ENCODE results near the gene EIPR1.

Gene EIPR1

DNA sequence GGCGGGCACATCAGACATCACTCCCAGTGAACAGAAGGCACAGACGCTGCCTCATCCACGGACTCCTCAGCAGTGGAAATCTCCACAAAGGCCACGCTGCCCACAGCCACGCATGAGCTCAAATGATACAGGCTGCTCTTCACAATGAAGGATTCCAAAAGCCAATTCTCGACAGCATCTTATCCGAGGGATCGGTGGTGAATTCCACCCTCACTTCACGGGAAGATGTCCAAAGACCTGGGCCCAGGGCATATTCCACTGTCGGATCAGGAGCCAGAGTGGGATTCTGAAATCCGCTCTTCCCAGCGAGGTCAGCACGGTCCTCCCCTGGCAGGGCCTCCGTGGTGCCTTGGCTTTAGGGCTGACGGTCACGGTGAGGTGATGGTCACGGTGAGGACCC is 55.8 kb downstream of the EIPR1 start:
- no peak for DNase-seq

- no peak for DNase-seq
Measured at GRCh38 chr2:3320910-3321605, 56.6 kb downstream of the EIPR1 start.

GRCh38 chr2:3319745-3320566 is 57.7 kb downstream of the EIPR1 start:
- DNase-seq, result no peak

- no peak for DNase-seq
Measured at GRCh38 chr2:3319134-3319533, 58.5 kb downstream of the EIPR1 start.

GRCh38 chr2:3317871-3318590 is 59.6 kb downstream of the EIPR1 start:
- DNase-seq, result no peak

DNA sequence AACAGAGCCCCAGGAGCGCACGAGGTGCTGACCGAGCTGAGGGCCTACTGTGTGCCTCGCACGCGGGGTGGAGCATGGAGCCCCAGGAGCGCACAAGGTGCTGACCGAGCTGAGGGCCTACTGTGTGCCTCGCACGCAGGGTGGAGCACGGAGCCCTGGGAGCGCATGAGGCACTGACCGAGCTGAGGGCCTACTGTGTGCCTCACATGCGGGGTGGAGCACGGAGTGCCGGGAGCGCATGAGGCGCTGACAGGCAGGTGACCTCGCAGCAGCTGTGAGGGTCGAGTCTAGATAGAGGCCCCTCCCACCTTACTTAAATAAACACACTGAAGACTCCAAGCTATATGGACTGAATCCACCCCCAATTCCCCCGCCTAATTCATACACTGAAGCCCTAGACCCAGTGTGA is 60.3 kb downstream of the EIPR1 start:
- DNase-seq, result no peak

- no peak for DNase-seq
Measured at GRCh38 chr2:3316456-3317276, 61.0 kb downstream of the EIPR1 start.

GRCh38 chr2:3314626-3315025 is 63.0 kb downstream of the EIPR1 start:
- no peak for DNase-seq

- no peak for DNase-seq
Measured at GRCh38 chr2:3313781-3314375, 63.7 kb downstream of the EIPR1 start.

DNA sequence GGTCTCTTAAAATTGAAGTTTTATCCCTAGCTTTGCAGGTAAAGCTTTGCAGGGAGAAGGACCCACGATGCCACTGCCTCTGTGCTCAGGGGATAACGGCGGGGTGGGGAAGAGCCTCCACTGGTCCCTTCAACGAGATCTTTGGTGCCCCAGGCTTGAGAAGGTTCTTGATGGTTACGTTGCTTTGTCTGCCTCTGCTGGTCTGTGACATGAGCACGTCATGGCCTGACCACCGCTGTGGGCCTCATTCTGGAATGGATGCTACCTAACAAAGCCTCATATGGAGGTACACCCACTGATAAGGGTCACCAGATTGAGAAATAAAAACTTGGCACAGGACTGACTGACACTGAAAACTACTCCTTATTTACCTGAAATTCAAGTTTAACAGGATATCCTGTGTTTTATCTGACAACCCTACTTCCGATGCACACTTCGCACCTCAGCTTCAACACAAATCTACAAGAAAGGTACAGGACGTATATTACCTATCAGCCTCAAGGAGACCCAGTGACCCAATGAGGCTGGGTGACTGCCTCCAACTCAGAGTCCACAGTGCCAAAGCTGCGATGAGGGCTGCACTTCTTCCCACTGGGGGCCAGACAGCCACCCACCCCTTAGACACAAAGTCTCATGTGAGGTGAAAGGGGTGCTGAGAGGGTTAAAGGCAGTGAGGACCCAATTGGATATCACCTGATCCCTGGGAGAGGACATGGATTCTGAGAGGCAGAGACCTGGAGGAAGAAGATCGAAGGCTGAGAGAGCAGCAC is 64.9 kb downstream of the EIPR1 start:
- DNase-seq, result no peak

DNA sequence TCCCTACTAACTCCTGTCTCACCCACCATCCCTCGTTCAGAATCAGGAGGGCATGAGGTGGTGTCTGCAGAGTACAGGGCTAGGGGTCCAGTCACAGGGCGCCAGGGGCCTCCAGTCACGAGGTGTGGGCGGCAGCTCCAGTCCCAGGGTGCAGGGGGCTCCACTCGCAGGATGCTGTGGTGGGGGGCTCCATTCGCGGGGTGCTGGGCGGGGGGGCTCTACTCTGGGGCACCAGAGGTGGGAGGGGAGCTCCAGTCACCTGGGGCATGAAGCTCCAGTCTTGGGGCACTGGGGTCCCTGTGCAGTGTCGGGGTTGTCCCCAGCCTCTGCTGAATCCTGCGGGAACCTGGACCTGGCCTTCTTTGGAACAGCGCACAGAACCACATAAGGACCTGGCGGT is 66.0 kb downstream of the EIPR1 start:
- DNase-seq, result no peak

DNA sequence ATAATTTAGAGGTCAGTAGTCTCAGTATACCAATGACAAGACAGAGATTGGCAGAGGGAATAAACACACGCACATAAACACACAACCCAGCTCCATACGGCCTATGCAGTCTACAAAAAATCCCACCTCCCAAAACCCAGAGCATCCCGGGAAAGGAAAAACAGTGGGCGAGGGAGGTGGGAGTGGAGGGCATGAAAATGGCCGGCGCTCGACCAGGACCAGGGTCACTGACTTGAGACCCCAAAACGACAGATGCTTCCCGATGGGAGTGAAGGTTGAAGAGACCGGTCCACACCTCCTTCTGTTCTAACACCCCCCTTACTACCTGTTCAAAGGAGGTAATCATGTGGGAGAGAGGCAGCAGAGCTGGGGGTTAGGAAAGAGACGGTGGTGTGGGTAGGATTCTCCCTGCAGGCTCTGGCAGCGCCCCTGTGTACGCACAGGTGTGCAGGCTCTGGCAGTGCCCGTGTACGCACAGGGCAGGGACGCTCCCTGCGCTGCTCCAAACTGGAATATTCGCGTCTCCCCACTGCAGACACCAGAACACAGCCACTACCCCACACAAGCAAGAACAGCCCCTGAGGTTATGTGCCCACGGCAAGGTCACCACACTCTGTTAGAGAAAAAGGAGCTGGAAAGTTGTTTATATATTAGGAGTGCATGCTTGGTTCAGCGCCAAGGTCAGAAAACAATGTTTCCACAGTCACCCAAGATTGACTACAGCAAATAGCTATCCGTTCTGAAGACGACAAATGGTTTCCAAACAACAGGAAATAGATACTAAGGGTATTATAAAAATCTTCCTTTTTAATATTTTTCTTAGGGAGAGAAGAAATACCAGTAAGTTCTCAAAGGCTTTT is 67.9 kb downstream of the EIPR1 start:
- DNase-seq, result no peak

DNA sequence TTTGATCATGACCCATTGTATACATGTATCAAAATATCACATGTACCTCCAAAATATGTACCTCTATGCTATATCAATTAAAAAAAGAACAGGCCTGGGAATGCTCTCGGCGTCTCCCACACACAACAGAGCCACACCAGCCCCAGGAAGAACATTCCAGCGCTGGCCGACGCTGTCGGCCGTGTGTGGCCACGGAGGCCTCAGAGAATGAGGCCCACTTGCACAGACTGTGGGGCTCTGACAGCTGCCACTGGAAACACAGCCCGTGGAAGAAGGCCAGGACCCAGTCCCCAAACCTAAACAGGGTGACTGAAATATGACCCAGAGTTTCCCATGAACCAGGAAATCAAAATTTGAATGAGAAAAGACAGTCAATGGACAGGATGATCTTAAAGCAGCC is 69.7 kb downstream of the EIPR1 start:
- no peak for DNase-seq

GRCh38 chr2:3307236-3307635 is 70.4 kb downstream of the EIPR1 start:
- DNase-seq, result no peak

DNA sequence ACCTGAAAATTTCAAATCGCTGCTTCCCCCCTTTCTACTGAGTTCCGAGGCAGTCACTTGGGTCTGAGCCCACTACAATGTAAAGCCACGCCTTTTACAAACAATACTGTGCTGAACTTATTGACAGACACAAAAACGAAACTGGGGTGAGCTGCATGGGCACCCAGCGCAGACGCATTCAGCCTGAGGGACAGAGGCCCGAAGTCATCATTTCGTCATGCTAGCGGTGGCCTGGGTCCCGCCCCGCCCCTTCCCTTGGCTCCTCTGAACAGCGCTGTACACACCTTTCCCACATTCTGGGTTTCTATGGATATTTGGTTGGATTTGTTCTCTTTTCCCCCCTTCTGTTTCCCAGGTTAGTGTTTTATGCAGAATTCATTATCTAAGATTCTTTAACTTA is 71.7 kb downstream of the EIPR1 start:
- no peak for DNase-seq

DNA sequence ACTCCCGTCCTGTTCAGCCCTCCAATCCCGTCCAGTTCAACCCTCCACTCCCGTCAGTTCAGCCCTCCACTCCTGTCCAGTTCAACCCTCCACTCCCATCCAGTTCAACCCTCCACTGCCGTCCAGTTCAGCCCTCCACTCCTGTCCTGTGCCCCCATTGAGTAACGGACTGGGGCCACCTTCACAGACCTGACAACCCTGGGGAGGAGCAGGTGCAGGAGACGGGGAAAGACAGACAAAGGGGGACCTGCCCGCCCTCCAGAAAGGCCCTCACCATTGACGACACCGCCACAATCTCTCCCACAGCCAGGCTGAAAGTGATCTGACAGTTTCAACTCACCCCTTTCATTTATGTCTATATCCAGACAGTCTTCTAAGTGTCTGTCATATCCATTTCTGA is 72.2 kb downstream of the EIPR1 start:
- no peak for DNase-seq

DNA sequence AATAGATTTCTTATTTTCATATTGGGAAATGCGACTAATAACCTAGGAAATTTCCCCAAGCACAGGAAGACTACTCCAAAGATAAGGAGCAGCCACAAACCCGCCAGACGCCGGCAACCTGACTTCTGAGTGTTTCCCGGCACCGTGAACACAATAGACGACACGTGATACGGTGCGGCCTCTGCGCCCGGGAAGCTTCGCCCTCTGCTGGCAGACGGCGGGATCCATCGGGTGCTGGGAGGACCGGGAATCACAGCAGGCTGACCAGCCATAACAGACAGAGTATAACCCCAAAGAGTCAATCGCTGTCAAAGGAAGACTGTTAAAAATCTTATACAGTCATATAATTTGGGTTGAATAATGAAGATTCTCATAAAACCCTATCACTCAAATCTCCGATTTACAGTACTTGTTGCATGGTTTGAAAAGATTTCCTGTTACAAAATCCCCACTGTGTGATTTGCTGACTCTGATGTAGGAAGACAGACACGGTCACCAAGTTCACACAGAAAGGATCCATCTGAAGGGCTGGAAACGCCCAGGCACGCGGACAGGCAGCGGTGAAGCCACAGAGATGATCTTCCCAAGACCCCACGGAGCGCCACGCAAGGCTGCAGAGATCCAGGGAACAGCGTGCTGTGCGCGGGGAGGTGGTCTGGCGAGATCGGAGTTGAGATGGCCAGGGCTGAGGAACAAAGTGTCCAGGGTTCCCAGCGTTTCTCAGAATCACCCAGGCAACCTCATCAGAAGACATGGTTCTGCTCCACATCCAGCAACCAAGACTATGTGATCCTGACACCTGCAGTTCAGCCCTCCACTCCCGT is 73.8 kb downstream of the EIPR1 start:
- DNase-seq, result peak; percentile 78 to 79

DNA sequence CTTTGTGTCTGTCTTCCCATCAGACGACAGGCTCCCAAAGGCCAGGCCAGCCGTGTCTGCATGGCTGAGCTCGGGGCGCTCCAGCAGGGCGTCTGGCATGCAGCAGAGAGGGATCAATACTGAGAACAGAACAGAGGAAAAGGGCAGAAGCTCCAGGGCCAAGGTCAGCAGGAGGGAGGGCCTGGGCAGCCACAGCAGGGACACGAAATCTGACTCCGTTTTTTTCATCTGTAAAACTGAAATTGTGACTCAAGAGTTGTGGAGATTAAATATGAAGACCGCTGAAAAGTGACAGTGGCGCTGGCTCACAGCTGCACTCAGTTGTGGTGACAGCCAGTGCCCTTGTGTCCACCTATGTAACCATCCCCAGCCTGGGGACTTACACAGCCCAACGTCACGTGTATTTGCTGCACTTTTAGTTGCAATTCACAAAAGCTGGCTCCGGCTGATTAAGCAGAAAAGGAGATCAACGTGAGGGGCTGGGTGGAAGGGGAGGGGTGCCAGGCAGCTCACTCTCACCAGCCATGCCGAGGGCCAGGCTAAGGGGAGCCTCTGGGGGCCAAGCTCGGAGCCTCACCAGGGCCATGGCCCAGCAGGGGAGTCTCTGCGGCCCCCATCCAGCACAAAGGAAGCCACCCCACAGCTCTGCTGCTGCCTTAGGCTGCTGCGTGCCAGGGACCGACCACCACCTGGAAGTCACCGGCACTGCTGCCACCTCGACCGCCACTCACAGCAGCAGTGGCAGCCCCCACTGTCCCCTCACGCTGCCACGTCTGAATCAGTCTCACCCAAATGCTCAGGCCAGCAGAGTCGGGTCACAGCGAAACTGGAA is 74.7 kb downstream of the EIPR1 start:
- DNase-seq, result no peak

GRCh38 chr2:3302421-3302750 is 75.2 kb downstream of the EIPR1 start:
- DNase-seq, result no peak
